Medulla oblongata (tissue), 1 donor: Measurements from ENCODE around the gene FTSJ3.
A peak's percentile ranks its signal among the peaks of the same experiment; 100 is the strongest.
"Not testable (repeated sequence)": the region's sequence is repeated elsewhere in the genome, so short reads cannot be mapped to it uniquely, and the experiment has no call there.

Experiments used
- DNase-seq: peaks from one replicate; pipeline ENCODE4 v3.0.0-alpha.2; 2015; ENCODE audit errors: extremely low spot score

The FTSJ3 gene, protein sequence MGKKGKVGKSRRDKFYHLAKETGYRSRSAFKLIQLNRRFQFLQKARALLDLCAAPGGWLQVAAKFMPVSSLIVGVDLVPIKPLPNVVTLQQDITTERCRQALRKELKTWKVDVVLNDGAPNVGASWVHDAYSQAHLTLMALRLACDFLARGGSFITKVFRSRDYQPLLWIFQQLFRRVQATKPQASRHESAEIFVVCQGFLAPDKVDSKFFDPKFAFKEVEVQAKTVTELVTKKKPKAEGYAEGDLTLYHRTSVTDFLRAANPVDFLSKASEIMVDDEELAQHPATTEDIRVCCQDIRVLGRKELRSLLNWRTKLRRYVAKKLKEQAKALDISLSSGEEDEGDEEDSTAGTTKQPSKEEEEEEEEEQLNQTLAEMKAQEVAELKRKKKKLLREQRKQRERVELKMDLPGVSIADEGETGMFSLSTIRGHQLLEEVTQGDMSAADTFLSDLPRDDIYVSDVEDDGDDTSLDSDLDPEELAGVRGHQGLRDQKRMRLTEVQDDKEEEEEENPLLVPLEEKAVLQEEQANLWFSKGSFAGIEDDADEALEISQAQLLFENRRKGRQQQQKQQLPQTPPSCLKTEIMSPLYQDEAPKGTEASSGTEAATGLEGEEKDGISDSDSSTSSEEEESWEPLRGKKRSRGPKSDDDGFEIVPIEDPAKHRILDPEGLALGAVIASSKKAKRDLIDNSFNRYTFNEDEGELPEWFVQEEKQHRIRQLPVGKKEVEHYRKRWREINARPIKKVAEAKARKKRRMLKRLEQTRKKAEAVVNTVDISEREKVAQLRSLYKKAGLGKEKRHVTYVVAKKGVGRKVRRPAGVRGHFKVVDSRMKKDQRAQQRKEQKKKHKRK

DNA sequence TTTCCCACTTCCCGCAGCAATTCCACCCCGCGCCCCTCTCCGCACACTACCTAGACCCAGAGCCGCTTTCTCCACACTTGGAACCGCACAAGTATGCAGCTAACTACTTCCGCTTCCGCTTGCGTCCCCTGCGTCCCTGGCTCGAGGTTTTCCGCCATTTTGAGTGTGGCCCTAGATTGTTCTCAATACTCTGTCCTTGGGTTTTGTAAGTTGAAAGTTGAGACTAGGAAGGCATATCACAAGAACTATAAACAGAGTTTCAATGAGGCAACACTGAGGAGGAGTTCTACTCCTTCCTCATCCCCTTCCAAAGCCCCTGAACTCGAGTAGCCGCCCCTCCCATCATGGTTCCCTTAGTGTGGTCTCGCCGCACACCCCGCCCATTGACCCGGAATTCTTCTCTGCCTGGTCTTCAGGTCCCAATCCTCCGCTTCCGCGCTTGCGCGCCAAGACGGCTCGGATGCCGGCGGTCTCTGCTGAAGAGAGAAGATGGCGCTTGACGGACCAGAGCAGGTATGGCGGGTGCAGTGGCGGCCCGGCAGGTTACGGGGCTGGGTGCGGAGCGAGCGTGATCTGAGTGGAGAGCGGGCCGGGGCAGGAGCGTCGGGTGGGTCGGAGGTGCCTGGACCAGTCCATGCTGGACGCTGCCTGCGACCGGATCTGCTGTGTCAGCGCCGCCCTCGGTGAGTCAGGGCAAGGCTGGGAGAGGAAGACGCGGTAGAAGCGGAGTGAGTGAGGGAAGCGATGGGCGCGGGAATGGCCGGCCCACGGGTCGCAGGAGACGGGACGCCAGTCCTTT is at the start of gene FTSJ3, which contains the start of gene PSMC5:
FTSJ3 (minus strand) TSS at position 662 of the 799 bp plus-strand sequence. CDS start 761 bp downstream, outside the sequence.
PSMC5 (plus strand) TSS at position 430 of the 799 bp plus-strand sequence; CDS start at position 490, 60 bp downstream.
- peak; percentile 99 for DNase-seq

DNA sequence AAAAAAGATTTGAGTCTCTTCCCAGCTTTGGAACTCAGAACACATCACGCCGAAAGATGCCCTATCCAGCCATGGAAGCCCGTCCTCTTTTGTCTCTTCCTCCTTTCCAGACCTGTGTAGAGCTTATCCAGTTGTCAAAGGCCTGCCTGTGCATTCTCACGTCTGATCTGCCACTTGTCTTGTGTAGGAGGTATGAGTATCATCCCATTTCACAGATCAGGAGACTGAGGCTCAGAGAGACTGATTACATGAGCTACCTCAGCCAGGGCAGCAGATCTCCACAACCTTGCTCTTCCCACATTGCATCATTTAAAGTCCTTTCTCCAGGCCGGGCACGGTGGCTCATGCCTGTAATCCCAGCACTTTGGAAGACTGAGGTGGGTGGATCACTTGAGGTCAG is 47.2 kb upstream of the FTSJ3 start:
- not testable (repeated sequence) for DNase-seq

DNA sequence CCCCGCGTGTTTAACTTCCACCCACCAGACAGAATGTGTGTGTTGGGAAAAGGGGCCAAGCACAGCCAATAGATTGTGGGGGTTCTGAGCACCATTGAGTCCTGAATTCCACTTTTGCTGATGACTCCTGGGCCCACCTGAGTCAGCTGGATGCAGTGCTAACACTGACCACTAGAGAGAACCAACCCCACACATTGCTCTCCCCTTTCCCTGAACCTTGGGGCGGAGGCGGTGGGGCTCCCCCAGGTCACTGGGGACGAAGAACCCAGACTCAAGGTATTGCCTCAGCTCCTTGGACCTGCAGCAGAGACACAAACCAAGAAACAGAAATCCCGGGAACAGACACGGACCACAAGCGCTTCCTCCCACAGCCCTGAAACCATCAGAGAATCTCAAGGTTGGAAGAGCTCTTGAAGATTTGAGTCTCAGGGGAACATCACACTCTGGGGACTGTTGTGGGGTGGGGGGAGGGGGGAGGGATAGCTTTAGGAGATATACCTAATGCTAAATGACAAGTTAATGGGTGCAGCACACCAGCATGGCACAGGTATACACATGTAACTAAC is 46.7 kb upstream of the FTSJ3 start:
- not testable (repeated sequence) for DNase-seq

DNA sequence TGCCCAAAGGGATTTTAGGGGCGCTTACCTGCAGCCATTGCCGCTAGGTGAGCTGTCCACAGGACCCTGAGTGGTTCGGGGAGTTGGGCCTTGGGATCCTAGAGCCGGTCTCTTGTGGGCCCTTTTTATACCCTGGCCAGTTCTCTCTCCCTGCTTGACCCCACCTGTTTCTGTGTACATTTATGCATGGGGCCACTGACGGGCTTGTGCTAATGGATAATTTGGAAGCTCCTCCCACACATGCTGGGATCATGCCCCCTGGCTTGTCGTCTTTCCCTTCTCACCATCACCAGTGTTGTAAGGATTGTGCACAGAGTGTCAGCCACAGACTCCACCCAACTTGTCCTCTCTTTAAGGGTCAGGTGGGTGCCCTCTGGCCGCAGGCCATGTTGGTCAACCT is 46.1 kb upstream of the FTSJ3 start, which contains the start of gene CSH2:
CSH2 (minus strand) TSS at position 101 of the 400 bp plus-strand sequence; CDS start at position 38, 63 bp downstream.
- DNase-seq = not testable (repeated sequence)

DNA sequence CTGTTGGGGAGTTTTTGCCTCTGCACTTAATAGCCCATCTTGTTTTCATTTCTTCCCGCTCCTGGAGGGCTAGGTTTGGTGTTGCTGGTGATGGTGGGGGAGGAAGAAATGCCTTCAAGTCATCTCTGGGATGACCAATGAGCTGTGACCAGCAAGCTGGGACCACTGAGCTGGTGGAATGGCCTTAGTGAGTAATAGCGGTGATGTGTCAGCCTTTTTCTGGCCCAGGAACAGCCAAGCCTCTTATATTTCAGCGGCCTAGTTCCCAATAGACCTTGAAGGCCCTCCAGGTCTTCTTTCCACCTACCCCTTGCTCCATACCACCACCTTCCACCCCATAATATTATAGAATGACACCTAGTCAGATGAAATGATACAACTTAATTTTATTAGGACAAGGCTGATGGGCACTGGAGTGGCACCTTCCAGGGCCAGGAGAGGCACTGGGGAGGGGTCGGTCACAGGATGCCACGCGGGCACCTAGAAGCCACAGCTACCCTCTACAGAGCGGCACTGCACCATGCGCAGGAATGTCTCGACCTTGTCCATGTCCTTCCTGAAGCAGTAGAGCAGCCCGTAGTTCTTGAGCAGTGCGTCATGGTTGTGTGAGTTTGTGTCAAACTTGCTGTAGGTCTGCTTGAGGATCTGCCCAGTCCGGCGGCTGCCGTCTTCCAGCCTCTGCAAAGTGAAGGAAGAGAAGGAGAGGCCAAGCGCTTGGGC is 44.3 kb upstream of the FTSJ3 start:
- DNase-seq = not testable (repeated sequence)

DNA sequence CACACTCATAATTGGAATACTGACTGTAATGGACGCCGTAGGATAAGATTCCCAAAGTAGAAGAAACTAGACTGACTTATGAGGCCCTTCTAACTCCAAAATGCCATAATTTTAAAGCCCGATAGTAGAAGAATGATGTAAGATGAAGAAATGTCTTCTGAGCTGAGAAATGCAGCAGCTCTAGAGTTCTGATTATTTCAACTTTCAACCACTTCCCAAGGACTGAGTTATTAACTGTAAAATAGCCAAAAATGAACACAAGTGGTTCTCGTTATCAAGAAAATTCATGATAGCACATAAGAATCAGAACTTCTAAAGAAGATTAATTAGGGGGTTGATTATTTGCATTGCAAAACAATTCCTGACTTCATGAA is 42.8 kb upstream of the FTSJ3 start:
- not testable (repeated sequence) for DNase-seq

DNA sequence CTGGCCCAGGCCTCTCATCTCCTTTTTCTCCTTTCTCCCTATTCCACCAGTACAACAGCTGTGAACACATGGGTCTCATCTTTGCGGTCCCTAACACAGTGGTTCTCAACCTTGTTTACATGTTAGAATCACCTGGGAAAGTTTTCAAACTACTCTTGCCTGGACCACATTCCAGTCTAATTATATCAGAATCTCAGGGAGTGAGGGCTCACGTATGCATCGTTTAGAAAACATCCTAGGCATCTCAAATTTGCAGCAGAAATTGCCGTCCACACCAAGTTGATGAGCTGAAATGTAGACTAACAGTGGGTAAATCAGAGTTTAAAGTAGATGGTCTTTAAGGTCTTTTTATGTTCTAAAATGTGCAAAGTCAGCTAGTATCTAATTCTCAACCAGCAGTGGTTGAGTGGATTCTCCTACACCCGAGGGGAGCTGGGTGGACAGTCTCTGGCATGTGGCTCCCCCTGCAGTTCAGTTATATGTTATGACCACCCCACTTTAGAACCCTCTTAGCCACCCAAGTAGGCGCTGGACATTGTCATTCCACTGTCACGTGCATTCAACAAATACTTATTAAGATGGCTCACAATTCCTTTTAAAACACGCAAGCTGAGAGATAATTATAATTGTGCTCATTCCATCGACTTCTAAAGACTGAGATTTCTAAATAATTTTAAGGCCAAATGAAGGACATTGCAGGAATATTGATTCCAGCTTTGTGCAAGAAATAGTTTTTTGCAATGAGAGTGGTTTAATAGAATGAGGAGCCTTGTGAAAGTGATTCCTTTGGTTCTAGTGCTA is 42.2 kb upstream of the FTSJ3 start:
- DNase-seq = not testable (repeated sequence)

DNA sequence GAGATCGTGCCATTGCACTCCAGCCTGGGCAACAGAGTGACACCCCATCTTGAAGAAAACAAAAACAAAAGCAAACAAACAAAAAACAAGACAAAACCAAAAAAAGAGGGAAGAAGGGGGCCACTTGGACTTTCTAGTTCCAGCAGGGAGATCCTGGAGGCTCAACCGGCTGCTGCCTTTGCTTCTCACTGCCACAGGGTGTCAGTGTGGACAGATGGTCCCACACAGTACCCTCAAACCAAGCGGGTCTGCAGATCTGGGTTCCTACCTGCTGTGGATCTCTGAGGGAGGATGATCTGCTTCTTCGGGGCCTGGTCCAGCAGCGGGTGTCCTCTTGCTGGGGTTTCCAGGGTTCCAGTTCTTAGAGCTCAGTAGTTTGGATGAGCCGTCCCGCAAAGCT is 39.2 kb upstream of the FTSJ3 start:
- DNase-seq = not testable (repeated sequence)

DNA sequence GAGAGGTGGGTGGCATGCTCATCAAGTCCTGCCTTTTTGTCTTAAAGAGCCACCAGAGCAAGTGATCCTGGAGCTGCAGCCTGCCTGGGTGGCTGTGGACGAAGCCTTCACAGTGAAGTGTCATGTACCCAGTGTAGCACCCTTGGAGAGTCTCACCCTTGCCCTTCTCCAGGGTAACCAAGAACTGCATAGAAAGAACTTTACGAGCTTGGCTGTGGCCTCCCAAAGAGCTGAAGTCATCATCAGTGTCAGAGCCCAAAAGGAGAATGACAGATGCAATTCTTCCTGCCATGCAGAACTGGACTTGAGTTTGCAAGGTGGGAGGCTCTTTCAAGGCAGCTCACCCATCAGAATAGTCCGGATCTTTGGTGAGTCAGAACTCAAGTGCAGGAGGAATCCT is 31.8 kb upstream of the FTSJ3 start:
- DNase-seq = no peak

DNA sequence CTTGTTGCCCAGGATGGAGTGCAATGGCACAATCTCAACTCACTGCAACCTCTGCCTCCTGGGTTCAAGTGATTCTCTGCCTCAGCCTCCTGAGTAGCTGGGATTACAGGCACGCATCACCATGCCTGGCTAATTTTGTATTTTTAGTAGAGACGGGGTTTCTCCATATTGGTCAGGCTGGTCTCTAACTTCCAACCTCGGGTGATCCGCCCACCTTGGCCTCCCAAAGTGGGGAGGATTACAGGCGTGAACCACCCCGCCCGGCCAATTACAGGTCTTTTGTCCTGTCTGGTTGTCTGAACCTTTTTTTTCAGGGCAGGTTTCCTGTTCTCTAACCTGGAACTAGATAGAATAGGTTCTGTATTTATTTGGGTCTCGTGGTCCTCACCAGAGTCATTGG is 29.0 kb upstream of the FTSJ3 start:
- DNase-seq = not testable (repeated sequence)

DNA sequence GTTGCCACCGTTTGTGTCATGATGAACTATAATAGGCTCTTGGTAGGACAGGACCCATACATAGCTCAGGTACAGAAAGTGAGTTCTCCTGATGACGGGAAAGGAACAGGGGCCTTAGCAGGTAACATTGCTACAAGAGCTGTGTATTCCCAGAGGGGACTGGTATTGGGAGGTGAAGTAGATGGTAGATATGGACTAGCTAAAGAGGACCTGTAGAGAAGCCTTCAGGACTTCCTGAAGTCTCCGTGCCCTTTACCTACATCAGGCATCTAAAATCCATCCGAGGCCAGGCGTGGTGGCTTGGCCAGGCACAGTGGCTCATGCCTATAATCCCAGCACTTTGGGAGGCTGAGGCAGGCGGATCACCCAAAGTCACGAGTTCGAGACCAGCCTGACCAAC is 27.7 kb upstream of the FTSJ3 start:
- no peak for DNase-seq

DNA sequence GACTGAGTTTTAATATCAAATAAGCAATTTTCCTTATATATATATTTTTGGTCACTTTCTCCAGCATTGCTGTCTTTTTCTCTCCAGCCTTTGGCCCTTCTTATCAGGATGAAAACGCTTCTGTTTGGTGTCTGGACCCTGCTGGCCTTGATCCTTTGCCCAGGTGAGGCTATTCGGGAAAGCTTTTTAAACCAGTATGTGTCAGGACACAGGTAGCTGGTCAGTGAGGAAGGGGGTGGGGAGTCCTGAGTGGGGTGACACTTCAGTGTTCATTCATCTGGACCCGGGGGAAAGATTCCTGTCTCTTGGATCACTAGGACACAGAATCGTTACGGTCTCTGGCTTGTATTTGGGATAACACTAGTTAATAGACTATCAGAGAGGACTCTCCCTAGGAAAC is 27.2 kb upstream of the FTSJ3 start:
- DNase-seq = no peak

DNA sequence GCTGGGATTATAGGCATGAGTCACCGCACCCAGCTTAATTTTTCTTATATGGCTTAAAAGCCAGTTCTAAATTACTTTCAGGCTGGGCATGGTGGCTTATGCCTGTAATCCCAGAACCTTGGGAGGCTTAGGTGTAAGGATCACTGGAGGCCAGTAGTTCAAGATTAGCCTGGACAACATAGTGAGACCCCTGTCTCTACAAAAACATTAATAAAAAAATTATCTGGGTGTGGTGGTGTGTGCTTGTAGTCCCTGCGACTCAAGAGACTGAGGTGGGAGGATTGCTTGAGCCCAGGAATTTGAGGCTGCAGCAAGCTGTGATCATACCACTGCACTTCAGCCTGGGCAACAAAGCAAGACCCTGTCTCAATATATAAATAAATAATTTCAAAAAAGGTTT is 25.8 kb upstream of the FTSJ3 start:
- DNase-seq = no peak

DNA sequence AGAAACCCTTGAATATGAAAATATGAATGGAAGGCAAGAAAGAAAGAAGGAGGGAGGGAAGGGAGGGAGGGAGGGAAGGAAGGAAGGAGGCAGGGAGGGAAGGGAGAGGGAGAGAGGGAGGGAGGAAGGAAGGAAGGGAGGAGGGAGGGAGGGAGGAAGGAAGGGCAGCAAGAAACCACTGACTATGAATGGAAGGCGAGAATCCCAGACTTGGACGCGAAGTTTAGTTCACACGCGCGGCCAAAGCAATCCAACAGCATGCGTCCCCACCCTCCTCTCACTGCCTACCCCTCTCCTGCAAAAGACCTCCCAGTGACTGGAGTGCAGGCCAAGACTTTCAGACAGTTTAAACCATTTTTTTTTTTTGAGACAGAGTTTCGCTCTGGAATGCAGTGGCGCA is 22.9 kb upstream of the FTSJ3 start:
- no peak for DNase-seq

DNA sequence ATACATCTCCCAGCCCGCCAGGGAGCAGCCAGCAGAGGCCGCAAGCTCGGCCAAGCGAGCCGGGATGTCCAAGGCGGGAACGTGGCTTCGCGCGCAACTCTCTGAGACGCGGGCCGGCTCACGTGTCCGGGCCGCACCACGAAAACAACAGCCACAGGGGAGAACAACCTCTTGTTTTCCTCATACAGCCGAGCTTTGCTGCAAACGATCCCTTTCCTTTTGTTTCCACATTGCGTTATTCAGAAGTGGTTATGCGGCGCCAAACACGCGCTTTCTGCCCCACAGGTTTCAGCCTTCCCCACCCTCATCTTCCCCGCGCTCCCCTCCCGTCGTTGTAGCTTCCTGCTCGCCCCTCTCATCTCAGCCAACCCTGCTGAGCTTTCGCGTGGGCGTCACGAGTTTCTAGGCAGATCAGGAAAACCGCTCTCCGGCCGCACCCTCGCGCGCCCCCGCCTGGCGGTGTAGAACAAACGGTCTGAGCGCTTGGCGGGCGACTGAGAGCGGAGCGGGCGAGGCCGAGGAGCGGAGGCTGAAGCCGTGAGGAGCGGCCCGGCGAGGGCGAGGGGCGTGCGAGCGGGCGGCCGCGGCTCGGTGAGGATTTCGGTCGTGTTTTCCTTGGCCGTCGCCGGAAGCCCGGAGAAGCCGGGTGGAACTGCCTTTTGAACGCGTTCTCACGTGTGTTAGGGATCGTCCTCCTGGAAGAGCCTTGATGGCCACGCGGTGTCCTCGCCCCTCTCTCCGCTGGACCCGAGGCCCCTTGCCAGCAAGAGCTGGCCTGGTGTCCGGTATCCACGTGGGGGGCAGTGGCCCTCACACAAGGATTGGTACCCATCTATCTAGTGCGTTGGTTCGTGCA is 21.6 kb upstream of the FTSJ3 start:
- peak; percentile 94 for DNase-seq

DNA sequence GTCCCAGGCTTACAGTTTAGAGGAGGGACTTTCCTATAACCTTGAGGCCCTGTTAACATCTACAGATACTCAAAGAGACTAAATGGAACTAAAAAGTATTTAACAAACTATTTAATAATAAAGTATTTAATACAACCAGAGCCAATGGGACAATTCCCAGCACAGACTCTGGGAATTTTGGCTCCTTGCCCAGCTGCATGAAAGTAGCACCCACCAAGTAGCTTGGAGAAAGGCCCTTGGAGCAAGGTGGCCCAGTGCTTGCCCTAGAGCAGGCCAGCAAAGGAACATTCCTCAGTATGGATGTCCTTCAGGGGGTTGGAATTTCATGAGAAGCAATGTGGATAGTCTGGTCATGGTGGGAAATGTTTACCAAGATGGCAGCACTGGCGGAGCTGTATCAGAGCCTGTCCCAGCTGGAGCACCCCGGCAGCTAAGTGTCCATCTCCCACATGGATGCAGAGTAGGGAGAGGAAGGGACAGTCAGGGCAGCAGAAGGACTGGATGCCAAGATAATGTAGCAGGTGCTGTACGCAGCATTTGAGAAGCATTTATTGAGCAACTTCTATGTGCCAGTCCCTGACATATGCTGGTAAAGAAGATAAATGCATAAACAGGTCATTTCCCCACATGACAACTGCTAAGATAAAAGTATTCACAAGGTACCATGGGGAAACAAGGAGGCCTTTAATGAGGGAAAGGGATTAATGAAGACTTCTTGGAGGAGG is 20.2 kb upstream of the FTSJ3 start:
- no peak for DNase-seq

DNA sequence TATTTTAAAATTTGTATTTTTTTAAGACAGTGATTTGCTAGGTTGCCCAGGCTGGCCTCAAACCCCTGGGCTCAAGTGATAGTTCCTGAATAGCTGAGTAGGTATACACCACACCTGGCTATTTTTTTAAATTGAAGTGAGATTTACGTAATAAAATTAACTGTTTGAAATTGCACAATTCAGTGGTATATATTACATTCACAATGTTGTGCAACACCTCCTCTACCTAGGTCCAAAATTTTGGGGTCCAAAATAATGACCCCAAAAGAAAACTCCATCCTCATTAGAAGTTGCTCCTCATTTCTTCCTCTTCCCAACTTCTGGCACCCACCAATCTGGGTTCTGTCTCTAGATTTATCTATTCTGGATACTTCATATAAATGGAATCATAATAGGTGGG is 18.0 kb upstream of the FTSJ3 start:
- no peak for DNase-seq
